ENCODE measurements around the gene TP53TG3B.
"Not testable (repeated sequence)": the region's sequence is repeated elsewhere in the genome, so short reads cannot be mapped to it uniquely, and the experiment has no call there.

The TP53TG3B gene, protein sequence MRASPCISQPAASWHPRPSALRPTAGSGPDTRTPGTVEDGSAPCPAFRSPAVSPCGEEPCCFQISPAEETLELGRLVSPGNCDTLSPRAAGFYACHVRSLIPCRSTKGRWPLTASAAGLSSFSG

GRCh38 chr16:33360541-33360940 is at the start of gene TP53TG3B:
Gene TP53TG3B (plus strand): TSS chr16:33360841. CDS start chr16:33360909, 68 bp downstream.
- DNase-seq (ENCODE audit: low spot score), result not testable (repeated sequence)

- not testable (repeated sequence) for DNase-seq (ENCODE audit: low spot score)
Observed at GRCh38 chr16:33336226-33337012, 24.2 kb upstream of the TP53TG3B start.

GRCh38 chr16:33337627-33338542 is 22.8 kb upstream of the TP53TG3B start:
- not testable (repeated sequence) for DNase-seq (ENCODE audit: low spot score)

DNA sequence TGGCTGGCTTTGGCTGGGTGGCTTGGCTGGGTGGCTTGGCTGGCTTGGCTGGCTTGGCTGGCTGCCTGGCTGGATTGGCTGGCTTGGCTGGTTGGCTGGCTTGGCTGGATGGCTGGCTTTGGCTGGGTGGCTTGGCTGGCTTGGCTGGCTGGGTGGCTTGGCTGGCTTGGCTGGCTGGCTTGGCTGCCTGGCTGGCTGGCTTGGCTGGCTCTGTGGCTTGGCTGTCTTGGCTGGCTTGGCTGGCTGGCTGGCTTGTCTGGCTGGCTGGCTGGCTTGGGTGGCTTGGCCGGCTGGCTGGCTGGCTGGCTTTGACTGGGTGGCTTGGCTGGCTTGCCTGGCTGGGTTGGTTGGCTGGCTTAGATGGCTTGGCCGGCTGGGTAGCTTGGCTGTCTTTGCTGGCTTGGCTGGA is 22.1 kb upstream of the TP53TG3B start:
- DNase-seq (ENCODE audit: low spot score), result not testable (repeated sequence)

DNA sequence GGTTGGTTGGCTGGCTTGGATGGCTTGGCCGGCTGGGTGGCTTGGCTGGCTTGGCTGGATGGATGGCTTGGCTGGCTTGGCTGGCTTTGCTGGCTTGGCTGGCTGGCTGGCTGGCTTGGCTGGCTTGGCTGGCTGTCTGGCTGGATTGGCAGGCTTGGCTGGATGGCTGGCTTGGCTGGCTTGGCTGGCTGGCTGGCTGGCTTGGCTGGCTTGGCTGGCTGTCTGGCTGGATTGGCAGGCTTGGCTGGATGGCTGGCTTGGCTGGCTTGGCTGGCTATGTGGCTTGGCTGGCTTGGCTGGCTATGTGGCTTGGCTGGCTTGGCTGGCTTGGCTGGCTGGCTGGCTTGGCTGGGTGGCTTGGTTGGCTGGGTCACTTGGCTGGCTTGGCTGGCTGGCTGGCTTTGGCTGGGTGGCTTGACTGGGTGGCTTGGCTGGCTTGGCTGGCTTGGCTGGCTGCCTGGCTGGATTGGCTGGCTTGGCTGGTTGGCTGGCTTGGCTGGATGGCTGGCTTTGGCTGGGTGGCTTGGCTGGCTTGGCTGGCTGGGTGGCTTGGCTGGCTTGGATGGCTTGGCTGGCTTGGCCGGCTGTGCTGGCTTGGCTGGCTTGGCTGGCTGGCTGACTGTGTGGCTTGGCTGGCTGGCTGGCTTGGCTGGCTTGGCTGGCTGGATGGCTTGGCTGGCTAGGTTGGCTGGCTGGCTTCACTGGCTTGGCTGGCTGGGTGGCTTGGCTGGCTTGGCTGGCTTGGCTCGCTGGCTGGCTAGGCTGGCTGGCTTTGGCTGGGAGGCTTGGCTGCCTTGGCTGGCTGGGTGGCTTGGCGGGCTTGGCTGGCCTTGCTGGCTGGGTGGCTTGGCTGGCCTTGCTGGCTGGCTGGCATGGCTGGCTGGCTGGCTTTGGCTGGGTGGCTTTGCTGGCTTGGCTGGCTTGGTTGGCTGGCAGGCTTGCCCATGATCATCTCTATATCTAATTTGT is 21.3 kb upstream of the TP53TG3B start:
- not testable (repeated sequence) for DNase-seq (ENCODE audit: low spot score)
